COLO668 (cell line): ENCODE results near the gene SPIN1.
A peak's percentile ranks its signal among the peaks of the same experiment; 100 is the strongest.

Experiments used
- DNase-seq: peaks from one replicate; lab custom pipeline; 2025; ENCODE audit not compliant: unreplicated experiment; lab: John Stamatoyannopoulos, UW

Gene SPIN1

DNA sequence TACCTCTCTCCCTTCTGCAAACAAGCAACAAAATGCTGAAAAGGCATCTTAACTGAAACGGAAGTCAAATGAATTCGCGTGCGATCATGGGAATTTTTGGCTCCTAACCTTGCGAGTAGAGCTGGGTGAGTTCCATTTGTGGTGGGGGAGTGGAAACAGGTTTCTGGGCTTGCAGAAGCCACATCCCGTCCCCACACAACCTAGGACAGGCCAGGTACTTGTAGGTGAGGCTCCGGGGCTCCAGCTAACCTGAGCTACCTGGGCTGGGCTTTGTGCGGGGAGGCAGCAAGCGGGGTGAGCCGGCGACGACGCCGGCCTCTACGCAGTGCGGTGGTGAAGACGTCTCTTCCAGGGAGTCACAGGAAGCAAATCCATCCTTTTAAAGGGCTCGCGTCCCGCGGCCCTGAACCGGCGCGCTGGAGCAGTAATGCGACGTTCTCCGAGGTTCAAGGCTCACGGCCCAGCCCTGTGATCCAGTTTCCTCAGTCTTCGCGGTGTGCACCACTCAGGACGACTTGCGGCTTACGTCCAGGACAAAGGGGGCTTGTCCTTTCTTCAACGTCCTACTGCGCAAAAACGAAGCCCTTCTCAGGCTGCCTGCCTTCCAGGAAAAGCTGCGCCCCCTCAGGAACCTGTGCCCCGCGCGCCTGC is 567 bp upstream of the SPIN1 start:
- peak; percentile 68 for DNase-seq

DNA sequence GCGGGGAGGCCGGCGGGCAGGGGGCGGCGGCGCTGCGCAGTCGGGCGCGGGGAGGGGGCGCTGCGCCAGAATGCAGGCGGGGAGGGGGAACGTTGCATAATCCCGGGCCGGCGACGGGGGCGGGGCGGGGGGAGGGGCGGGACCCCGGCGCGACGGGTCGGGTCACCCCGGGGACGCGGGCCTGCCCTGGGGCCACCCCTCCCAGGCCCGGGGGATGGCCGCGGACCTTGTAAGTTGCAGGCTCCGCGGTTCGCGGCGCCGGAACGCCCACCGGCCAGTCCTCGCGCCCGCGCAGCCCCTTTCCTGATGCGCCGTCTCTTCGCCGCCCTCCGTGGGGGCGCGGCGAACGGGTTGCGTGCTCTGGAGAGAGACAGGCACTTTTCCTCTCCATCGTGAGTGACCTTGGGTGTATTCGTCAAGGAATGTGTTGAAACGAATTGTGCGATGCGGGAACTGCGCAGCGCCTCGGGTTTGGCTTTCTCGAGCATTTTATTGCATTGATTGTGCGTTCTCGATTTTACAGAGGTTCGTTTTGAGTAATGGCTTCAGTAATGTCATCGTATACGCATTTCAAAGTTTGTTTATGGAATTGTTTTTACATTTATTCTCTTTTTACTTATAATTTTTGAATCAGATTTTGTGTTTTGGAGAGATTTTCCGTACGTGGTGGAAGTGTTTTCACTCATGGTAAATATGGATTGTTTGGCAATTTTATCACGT is 802 bp downstream of the SPIN1 start:
- peak; percentile 56 for DNase-seq

DNA sequence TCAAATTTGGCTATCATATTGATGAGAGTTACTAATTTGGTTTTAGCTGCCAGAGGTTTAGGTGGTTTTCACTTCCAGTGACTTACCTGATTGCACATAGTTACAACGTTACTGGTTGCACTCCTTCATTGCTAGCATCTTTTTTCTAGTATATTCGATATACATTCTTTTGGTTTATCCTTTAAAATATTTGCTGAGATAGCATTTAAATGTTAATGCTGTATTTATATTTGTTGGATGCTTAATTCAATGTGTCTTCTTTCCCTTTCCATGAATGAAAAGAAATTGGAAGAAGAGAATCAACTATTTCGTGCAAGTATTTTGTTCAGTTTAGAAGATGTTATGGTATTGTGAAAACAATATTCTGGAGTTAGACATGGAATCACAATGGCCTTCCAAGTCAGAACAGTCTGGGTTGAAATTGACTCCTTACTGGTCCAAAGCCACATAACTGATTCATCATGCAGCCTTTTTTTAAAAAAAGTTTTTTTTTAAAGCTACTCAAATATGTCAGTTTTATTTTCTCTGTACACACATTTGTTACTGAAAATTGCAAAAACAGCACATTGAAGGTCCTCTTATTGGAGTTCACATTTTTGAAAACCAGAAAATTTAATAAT is 2.2 kb downstream of the SPIN1 start:
- DNase-seq: no peak

DNA sequence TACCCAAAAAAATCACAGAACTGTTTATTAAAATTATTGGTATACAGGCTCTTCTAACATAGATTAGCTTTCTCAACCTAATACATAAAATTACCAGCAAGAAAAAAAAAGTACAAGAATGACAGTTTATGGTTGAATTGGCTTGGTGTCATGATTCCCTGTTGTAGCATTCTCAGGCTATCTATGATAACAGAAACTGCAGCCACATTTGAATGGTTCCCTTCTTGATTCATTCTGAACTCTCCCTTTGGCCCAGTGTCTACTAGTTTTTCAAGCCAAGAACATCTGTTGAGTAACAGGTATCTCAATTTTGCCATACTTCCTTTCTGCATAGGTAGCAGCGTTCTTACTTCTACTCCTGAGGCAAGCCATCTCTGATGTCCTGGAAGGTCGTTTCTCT is 3.0 kb downstream of the SPIN1 start:
- DNase-seq: no peak

DNA sequence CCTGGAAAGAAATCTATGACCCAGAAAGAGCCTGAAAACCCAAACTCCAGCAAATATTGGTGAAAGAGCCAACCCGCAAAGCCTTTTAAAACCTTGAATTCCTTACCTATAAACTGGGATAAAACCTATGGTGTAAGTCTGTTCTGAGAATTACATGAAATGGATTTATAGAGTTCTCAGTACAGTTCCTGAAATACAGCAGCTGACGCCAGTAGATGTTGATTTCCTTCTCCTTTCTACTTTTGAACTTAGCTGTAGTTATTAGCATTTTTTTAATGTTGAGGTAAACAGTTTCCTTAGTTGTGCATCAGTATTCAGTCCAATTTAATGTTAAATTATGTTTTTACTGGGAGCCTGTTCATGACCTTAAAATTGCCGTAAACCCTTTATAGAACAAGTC is 3.7 kb downstream of the SPIN1 start:
- DNase-seq: no peak

DNA sequence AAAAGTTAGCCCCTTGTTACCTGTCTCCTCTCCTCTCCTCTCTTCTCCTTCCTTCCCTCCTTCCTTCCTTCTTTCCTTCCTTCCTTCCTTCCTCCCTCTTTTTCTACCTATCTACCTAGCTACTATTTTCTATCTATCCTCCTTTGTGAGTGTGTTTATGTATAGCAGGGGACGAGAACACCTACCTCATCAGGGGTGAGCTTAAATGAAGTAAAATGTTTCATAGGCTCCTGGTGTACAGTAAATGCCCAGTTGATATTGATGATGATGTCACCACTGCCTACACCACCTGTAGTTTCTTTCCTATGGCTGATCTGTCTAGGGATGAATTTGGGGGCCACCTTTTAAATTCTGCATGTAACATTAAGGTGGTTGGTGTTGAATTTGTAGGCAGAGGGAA is 4.3 kb downstream of the SPIN1 start:
- DNase-seq: no peak

DNA sequence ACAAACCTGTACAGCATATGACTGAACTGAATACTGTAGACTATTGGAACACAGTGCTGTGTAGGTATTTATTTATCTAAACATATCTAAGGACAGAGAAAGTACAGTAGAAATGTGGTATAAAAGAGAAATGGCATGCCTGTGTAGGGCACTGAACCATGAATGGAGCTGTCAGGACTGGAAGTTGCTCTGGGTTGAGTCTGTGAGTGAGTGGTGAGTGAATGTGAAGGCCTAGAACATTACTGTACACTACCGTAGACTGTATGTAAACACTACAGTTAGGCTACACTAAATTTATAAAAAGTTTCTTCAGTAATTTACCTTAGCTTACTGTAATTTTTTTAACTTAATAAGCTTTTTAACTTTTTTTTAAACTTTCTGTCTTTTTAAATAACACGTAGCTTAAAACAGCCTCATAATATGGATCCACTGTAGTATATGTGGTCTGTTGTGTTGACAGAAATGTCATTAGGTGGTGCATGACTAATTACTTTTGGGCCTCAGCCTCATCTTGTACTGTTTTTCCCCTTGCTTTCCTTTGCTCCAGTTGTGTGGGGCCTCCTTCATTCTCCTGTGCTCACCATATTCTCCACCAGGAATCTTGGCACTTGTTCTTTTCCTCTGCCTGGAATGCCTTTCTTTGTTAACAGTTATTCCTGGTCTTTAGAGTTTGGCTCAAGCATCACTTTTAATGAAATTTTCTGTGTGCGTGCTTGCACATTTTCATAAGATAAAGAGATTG is 8.8 kb downstream of the SPIN1 start:
- no peak for DNase-seq

DNA sequence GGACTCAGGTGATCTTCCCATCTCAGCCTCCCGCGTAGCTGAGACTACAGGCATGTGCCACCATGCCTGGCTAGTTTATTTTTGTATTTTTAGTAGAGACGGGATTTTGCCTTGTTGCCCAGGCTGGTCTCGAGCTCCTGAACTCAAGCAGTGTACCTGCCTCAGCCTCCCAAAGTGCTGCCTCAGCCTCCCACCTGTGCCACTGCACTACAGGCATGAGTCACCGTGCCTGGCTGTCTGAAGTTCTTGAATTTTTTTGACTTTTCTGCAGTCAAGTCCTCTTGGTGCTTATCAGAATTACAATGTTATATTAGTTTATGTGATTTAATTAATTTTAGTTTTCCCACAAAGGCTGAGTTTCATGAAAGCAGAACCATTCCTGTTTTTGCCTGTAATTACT is 9.8 kb downstream of the SPIN1 start:
- DNase-seq: no peak

DNA sequence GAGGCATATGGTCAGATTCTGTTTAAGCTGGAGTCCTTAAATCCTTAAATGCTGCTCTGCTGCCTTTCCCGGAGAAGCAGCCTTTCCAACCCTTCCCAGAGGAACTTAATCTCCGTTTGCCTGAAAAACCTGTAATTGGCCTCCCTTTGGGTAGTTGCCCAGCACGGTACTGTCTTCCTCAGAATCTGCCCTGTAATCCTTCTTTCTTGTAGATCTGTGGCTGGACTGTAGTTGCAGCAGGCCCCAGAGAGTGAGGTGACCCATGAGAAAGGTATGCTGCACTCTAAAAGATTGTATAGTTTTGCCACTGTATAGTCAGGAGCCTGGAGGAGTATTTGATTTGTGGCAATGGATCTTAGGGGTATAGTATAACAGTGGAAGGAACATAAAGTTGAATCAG is 11.7 kb downstream of the SPIN1 start:
- DNase-seq: no peak

DNA sequence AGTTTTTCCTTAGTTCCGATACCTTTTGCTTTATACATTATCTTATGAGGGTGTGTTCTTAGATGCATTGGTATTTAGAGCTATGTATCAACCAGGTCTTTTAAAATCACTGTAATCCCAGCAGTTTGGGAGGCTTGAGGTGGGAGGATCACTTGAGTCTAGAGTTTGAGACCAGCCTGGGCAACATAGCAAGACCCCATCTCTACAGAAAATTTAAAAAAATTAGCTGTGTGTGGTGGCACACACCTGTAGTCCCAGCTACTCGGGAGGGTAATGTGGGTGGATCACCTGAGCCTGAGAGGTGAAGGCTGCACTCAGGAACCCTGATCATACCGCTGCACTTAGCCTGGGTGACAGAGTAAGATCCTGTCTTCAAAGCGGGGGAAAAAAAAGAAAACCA is 15.1 kb downstream of the SPIN1 start:
- DNase-seq: no peak

DNA sequence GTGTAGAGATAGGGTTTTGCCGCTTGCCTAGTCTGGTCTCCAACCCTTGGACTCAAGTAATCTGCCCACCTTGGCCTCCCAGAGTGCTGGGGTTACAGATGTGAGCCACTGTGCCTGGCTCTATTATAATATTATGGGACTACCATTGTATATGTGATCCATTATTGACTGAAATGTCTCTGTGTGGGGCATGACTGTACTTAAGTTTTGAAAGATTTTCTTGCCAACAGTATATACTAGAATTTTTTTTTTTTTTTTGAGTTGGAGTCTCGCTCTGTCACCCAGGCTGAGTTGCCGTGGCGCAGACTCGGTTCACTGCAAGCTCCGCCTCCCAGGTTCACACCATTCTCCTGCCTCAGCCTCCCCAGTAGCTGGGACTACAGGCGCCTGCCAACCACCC is 17.8 kb downstream of the SPIN1 start:
- DNase-seq: no peak

DNA sequence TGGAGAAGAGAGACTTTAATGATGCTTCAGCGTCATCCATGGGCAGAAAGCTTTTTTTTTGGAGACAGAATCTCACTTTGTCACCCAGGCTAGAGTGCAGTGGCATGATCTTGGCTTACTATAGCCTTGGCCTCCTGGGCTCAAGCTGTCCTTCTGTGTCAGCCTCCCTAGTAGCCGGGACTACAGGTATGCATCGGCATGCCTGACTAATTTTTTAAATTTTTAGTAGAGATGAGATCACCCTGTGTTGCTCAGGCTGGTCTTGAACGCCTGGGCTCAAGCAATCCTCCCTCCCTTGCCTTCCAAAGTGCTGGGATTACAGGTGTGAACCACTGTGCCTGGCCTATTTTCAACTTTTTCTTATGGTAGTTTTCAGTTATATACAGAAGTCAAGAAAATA is 23.2 kb downstream of the SPIN1 start:
- DNase-seq: no peak

DNA sequence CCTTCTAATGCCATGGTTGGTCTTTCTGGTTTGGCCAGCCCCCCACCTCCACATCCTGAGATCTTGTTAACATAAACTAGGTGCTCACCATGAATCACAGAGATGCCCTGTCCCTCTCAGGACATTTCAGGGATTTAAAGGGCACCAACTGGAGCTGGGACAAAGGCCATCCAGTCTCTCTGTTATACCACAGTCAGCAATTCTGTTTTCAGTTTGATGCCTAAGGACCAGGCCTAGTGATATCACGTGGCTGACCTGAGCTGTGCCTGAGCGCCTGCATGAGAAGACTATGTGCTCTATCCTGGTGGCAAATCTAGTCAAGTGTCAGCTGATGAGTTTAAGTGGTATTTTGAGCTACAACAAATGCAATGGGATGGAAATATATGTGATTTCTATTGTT is 26.1 kb downstream of the SPIN1 start:
- no peak for DNase-seq

DNA sequence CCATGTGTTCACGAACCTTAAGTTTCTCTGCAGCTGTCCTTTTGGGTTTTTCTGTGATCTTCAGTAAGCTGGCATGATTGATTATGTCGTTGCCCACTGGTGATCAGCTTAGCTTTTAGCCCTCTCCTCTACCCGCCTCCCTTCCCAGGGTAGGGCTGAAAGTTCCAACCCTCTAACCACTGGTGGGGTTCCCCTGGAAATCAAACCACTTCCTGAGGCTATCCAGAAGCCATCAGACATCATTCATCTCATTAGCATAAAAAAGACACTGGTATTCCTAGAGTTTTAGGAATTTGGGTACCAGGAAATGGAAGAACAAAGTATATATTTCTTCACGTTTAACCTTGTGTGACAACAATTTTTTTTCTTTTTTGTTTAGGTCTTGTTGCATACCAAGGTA is 29.8 kb downstream of the SPIN1 start:
- DNase-seq: no peak

DNA sequence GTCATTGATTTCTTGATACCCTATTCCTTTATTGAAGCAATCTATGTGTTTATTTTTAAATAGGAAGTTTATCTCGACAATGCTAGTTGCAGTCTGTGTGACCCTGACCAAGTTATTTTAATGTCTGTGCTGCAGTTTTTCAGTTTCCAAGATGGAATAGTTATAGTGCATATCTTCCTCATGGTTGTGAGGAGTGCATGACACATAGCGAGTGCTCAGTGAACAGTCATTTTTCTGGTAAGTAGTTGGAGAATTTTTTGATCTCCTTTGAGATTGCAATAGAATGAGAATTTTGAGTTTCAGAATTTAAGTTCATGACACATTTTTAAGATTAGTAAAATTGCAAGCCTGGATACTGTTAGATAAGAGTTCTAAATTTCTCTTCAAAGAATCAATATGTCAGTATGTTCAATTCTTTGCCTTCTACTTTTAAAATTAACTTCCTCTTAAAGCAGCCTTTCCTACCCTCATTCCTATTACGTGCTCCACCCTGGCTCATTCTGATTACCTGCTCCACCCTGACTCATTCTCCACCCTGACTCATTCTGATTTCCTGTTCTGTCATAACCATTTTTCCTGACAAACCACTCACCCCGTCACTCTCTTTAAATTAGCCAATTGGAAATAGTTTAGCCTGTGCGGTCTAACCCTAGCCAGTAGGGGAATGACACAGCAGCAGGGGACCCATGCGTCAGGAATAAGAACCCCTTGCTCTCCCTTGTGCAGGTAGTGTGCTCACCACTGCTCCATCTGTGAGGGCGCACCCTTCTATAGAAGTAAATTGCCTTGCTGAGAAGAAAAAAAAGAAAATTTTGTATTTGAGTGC is 30.7 kb downstream of the SPIN1 start:
- DNase-seq: no peak

DNA sequence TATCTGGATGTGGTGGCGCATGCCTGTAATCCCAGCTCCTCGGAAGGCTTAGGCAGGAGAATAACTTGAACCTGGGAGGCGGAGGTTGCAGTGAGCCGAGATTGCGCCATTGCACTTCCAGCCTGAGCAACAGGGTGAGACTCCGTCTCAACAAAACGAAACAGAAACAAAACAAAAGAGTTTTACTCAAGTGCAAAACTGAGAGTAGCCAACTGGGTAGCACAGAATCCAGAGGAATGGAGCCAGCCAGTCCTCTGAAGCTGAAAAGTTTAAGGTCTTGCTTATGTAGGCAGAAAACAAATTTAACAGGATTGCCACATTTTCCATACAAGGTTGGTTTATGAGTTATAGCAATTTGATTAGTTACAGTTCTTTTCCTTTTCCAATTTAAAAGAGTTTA is 32.0 kb downstream of the SPIN1 start:
- DNase-seq: no peak

DNA sequence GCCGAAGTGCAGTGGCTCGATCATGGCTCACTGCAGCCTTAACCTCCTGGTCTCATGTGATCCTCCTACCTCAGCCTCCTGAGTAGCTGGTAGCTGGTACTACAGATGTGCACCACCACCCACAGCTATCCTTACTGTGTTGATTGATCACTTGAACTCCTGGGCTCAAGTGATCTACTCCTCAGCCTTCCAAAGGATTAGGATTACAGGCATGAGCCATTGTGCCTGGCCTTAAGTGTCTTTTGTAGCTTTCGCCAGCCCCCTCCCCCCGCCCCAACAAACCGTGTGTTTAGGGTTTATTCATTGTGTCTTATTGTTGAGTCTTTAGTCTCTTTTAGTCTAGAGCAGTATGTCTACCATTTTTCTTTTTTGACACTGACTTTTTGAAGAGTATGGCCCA is 33.1 kb downstream of the SPIN1 start:
- DNase-seq: no peak

DNA sequence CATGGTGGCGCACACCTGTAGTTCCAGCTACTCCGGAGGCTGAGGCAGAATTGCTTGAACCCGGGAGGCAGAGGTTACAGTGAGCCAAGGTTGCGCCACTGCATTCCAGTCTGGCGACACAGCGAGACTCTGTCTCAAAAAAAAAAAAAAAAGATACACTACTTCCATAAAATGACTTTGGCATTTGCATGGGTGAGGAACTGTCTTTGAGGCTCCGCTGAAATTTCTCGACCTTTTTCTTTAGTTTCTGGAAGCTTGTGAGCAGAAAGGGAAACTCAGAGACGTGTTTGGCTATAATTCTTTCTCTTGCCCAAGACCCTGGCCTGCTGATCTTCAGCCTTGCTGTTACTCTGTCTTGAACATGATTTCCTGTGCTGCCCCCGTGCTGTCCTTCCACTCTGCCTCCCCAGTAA is 37.3 kb downstream of the SPIN1 start:
- DNase-seq: no peak

DNA sequence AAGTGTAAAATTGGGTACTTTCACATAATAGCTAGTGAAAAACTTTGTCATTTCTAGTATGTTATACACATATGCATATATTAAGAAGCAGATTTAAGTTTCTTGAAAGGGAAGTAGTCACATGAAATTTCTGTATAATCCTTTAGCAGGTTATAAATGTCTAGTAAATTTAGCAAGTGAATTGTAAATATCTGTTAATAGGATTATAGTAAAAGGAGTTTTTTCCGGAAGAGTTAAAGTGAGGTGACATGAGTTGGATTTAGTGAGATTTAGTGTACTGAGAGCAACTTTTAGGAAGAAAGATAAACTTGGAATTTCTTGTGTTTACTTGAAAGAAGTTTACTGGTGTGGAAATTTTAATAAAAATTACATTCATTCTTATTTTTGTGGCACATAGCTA is 38.4 kb downstream of the SPIN1 start:
- no peak for DNase-seq

DNA sequence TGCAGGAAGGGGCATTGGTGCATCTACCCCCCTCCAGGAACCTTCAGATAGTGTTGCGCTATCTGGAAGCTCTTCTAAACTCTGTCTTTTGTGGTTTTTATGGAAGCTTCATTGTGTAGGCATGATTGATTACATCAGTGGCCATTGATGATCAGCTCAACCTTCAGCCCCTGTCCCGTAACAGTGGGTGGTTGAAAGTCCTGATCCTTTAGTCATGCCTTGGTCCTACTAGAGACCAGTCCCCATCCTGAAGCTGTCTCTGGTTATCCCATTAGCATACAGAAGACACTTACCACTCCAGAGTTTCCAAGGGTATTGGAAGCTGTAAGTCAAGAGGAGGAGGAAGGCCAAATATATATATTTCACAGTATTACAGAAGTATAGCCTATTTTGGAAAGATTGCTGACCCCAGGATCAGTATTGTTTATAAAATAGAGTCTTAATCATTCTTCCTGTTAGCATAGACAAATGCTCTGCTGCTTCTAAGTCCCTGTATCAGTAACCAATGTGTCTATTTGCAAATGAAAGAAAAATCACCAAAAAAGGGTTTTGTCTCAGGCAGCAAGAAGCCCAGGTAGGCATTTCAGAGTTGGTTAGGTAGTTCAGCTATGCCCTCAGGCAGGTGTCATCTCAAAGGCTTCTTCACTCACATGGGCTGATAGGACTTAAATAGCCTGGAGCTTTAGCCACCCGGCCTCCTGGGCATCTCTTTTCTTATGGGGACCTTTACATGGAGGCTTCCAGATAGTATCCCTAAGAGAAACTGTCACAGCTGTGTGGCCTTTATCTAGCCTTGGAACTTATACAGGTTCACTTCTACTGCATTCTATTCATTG is 41.6 kb downstream of the SPIN1 start:
- no peak for DNase-seq
